ENCODE measurements around the gene COPS4.
"Not testable (repeated sequence)": the region's sequence is repeated elsewhere in the genome, so short reads cannot be mapped to it uniquely, and the experiment has no call there.

Gene COPS4

DNA sequence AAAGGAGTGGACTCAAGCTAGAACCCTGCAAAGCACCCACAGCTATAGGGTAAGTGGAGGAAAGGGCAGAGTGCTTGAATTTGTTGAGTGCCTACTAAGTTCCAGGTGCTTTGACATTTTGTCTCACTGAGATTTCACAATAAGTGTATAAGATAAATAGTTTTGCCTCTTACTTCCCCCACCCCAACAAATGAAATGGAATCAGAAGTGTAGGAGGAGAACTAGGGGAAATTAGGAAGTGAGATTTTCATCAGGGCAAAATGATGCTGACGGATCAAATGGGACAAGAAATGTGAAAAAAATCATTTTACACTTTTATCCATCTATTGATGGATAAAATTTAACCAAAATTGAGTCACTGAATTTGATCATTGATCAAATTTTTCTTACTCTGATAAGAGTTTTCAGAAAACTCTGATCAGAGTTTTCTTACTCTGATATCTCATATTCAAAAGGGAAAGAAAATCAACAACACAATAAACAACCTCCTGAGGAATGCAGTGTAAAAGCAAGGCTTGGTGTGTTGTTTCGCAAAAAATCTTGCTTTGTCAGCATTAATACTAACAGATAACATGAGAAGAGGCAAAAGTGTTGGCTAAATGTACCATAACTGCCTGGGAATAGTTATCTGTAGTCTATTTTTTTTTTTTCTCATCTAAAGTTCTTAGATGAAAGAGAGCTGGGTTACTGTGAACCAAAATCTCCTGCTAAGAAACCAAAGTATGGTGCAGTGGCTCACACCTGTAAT, 54.6 kb downstream of the COPS4 start:
- DNase-seq = no peak

DNA sequence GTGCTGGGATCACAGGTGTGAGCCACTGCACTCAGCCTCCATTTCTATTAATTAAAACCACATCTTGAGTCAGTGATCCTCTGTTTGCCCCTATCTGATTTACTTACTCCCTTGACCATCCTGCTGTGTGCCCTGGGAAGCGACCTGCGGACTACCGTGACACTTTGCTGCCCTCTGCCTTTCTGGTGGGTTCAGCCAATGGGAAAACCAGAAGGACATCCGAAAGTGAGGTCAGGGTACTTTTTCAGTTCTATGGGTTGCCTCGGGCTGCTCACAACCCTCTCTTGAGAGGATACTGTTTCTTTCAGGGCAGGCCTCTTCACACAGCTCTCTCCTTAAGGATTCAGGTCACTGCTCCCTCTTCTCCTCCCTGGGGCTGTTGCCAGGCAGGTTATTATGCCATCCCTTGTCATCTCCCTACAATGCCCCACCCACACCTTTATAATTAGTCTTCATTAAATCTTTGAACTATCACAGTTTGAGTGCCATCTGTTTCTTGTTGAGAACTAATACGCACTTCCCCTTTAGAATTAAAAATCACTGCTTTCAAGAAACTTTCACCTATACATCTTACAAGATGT, 58.2 kb downstream of the COPS4 start:
- DNase-seq = no peak

DNA sequence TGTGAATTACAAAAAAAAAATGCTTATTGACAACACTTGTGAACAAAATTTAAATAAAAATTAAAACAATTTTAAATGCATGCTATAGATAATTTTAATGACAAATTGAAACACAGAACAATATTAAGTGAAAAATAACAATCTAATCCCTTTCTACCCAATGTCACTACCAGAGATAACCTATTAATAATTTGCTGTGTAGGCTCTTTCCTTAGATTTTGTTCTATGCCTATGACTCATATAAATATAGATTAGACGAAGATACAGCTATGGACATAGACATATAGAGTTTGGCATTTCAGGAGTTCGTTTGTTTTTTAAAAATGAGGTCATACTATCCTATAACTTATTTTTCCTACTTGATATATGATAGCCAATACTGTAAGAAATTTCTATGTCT, 61.4 kb downstream of the COPS4 start:
- DNase-seq = no peak

DNA sequence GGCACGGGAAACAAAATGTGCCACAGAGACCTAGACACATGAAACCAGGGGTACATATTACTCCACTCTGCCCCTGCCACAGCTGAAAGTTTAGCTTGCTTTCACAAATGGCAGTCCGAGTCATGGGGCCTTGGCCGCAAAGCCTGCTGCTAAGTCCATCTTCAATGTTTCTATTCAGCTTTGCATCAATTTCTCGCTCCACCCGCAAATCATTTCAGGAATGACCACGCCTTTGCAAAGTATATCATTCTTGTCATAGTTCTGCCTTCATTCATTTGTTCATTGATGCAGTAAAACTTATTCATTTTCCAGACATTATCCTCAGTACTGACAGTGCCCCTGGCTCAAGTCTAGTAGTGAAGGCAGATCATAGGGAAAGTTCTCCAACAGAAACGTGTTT, 70.0 kb downstream of the COPS4 start:
- DNase-seq = no peak

DNA sequence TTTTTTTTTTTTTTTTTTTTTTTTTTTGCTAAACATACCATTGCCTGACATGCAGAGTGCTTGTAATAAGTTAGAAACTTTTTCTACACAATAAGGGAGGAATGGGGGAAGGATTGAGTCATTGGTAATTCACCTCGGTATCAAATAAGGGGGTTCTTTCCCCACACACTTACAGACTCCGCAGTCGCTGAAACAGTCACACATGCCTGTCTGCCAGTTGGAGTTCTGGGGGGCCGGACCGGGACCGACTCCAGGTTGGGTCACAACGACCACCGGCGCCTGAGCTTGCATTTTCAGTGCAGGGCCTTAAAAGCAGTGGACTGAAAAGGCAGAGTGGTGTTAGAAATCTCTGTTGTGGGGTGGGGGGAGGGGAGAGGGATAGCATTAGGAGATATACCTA, 72.6 kb downstream of the COPS4 start:
- DNase-seq = no peak

DNA sequence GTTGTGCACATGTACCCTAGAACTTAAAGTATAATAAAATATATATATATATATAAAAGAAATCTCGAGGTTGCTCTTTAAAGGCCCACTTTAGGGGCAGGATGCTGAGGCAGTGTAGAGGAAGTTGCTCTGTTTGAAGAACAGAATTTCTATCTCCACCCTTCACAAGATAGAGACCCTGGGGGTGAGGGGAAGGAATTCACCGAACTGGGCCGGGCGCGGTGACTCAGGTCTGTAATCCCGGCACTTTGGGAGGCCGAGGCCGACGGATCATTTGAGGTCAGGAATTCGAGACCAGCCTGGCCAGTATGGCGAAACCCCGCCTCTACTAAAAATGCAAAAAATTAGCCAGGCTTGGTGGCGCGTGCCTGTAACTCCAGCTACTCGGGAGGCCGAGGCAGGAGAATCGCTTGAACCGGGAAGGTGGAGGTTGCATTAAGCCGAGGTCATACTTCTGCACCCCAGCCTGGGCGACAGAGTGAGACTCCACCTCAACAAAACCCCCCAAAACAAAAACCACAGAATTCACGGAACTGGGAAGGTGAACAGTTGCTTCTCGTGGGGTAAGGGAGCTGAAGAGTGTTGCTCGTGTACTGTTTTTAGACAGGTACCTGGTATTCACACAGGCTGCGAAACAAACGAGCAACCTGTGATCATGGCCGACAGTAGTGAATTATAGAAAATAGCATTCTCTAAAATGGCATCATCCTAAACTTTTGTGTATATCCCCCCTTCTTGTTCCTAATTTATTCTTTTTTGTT, 73.3 kb downstream of the COPS4 start:
- DNase-seq = no peak

DNA sequence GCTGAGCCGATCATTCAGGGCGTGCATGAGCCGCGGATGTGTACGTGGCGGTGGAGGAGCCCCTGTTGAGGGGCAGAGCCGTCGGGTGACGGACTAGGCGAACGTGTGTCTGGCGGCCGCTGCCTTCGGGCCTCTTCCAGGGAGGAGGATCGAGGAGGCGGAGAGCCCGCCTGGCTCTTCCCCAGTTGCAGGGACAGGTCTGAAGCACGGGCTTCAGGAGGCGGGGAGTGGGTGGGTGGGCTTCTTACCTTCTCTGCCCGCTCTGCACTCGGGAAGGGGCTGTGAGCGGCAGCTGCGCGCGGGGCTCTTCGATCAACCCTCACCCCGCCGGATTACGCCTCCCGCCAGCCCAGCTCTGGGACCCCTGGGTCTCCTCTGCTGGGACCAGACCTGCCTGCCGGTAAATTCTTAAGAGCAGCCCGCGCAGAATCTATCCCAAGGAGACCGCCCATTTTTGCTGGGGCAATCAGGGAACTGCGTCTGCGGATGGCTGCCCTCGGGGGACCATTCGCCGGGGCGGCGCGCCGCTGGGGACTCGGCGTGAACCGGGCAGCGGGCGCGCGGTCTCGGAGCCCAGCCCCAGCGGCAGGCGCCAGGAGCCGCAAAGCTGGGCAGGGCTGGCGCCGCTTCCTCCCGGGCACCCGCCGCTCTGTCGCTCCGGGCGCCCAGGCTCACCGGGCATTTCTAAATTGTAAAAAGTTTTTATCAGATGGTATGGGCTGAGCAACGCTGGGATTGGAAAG, 74.7 kb downstream of the COPS4 start:
- peak; percentile 28 for DNase-seq

DNA sequence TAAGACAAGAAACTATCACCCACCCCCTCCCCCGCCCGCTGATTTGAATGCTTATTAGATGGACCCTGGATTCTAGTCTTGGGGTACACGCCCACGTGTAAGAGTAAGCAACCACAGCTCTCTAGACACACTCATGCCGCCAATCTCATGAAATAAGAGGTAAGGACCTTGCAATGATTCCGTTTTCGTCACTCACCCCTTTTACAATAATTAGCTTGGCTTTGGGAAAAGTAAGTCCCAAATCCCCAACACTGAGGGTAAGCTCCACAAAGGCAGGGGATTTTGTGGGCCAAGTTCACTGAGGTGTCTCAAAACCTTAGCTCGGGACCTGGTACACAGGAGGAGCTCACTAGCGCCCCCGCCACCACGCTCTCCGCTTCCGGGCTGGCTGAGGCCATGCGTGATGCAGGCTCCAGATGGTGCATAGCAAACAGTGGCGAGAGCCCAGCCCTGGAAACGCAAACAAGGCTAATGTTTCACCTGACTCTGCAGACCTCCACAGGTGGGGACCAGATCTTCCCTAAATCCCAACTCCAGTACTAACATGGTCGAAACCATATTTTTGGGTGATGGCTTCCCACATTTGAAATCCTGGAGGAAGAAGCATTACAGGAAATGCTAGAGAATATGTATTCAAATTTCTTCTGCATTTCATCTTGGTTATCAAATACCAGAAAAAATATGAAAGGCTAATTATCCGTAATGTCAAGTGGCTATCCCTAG, 75.4 kb downstream of the COPS4 start:
- peak; percentile 90 for DNase-seq

DNA sequence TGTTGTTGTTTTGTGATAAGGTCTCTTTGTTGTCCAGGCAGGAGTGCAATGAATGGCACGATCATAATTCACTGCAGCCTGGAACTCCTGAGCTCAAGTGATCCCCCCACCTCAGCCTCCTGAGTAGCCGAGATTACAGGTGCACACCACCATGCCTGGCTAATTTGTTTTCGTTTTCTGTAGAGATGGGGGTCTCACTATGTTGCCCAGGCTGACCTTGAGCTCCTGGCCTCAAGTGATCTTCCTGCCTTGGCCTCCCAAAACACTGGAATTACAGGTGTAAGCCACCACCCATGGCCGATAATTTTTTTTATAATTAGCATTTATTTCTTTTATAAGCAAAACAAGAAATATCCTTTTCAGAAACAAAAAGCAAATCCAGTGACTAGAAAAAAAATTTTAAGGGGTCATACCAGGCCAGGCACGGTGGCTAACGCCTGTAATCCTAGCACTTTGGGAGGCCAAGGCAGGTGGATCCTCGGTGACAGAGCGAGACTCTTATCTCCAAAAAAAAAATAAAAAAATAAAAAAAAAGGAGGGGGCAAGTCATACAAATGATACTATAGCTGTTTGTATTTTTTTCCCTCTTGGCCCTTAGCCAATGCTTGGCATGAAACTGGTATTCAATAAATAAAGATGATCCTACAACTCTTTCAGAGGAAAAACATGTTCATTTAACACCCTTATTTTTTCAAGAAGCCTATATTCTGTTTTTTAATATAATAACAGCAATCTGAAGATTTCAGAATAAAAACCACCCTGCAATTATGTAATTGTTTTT, 76.2 kb downstream of the COPS4 start:
- no peak for DNase-seq

DNA sequence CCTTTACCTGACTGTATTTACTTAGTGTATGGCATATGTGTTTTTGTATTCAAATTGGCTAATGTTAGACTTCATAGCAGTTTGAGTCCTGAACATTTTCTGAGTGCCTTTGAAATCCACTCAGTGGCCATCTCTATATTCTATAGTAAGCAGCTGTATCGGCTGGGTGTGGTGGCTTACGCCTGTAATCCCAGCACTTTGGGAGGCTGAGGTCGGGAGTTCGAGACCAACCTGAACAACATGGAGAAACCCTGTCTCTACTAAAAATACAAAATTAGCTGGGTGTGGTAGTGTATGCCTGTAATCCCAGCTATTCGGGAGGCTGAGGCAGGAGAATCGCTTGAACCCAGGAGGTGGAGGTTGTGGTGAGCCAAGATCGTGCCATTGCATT, 76.8 kb downstream of the COPS4 start:
- DNase-seq = not testable (repeated sequence)

DNA sequence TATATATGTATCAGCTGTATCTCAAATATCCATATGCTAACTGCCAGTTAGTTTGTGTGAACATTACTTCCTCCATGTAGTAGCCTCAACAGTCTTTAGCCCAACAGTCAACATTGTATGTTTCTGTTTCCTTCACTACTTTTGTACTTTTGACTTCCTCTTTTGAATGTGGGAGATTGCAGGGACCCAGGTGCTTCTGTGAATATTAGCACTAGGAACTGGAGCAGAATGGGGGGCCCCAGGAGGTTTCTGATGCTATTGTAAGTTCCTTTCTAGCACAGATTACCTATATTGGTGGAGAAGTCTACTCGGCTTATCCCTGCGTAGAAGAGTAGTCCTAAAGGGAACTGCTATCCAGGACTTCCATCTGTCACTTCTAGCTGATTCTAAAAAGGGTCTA, 77.2 kb downstream of the COPS4 start:
- DNase-seq = peak; percentile 8

DNA sequence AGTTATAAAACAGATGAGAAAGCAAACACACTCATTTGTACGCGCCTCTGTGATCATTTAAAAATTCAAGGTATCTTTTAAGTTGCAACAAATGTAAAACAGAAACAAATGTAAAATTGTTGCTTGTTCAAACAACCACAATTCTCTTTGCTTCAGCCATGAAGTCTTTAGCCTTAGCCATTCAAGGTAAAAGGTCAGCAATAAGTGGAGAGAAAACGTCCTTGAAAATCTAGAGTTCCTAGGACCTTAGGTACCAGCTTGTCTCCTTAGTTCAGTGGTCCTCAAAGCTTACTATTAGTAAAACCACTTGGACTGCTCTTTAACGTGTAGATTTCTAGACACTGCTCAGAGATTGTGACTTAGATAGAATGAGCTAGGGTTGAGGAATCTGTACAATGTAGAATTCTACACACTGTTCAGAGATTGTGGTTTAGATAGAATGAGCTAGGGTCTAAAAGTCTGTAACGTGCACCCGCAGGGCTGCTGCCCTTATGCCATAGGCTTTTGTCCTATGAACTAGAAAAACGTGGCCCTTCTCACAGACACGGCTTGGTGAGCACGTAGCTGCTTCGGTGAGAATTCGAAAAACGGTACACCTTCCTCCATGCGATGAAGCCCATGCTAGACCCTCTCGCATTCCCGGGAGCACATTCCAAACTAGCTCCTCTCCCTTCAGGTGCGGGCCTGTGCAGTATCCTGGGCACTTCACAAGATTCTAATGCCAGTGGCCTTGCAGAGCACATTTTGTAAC, 77.9 kb downstream of the COPS4 start:
- peak; percentile 35 for DNase-seq

DNA sequence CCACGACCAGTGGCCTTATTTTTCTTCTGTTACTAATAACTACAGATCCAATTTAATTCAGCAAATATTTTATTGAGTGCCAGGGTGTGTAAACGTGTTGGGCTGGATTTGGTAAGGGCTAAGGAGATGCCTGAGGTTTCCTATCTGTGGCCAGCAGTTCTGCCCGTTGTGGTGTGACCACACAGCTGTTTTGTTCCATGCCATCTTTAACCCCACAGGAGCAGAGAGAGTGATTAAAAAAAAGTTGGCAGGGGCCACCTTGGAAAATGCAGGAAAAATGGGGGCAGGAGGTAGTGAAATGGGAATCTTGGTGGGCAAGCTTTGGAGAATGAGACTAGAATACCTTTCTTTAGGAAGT, 78.4 kb downstream of the COPS4 start:
- peak; percentile 9 for DNase-seq

DNA sequence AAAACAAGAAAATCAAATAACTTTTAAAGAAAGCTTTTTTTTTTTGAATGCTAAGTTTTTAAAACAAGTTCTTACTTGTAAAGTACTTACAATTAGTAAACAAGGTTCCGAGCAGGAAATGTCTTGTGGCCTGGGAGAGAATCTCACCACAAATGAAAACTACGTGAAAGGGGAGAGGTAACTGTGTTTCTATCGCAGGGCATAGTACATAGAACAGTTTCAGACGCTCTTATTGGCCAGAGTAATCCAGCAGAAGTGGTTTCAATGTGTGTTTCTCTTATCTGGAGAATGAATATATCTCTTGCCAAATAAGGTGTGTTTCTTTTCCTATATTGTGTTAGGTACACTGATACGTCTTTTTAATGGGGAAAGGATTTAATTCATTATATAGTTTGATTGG, 79.6 kb downstream of the COPS4 start, which contains the start of gene PLAC8:
PLAC8 (minus strand) TSS at position 154 of the 400 bp plus-strand sequence. CDS start 6,808 bp downstream, outside the sequence.
- DNase-seq = peak; percentile 59

DNA sequence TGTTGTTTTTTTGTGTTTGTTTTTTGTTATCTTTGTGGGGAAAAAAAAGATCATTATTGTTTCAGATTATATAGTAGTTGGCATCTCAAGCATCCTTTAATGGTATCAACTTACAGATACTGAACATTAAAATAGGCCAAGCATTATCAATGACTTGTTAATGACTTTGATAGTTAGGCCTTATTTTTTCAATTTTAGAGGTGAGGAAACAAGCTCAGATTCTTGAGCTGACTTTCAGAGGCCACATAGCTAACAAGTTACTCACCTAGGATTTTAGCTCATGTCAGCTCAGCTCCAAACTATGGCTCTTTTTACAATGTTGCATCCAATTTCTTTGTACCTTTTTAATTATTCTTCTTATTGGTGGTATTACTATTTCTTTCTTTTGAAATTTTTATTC, 80.0 kb downstream of the COPS4 start:
- DNase-seq = no peak

DNA sequence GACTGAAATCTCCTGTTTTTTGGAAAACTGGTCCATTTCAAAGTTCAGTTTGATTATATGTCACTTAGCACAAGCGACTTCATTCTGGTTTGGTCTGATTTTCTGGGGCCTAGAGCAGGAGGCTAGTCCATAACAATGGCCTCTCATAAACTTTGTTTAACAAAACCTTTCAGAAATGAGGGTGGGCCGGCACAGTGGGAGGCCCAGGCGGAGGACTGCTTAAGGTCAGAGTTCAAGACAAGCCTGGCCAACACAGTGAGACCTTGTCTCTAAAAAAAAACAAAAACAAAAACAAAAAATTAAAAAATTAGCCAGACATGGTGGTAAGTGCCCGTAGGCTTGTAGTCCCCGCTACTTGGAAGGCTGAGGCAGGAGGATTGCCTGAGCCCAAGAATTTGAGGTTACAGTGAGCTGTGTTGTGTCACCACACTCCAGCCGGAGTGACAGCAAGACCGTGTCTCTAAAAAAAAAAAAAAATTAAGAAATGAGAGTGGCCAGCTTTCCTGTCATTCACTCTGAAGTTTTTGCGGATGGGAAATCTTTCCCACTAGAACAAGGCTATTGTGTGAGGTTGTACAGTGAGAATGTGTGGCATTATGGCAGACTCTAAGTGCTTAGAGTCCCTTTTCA, 80.8 kb downstream of the COPS4 start:
- no peak for DNase-seq

DNA sequence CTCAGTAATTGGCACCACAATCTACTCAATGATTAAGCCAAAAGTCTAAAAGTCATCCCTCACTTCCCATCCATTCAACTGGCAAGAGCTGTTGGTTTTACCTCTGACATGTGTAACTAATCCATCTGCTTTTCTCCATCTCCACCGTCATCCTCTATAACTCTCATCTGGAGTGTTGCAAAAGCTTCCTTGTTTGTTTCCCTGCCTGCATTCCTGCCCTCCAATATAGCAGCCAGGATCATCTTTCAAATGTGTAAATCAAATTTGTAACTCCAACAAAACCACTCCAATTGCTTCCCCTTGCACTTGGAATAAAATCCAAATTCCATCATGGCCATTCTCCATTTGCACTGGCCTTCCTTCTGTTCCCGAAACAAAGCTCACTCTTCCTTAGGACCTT, 83.9 kb downstream of the COPS4 start:
- DNase-seq = no peak

DNA sequence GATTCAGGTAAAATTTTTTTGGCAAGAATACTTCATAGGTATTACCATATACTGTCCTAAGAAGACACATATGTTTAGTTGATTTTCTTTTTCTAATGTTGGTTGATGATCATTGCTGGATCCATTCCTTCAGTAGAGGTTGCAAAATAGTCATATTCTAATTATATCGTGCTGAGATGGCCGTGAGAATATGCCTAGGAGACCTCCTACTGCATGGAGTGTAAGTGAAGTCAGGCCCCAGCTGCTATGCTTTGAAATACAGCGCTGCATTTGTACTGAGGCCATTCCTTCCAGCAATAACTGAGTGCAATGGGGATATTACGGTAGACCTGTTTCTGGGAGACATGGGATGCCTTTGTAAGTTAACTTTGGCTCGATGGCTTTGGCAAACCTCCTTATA, 86.3 kb downstream of the COPS4 start:
- no peak for DNase-seq

DNA sequence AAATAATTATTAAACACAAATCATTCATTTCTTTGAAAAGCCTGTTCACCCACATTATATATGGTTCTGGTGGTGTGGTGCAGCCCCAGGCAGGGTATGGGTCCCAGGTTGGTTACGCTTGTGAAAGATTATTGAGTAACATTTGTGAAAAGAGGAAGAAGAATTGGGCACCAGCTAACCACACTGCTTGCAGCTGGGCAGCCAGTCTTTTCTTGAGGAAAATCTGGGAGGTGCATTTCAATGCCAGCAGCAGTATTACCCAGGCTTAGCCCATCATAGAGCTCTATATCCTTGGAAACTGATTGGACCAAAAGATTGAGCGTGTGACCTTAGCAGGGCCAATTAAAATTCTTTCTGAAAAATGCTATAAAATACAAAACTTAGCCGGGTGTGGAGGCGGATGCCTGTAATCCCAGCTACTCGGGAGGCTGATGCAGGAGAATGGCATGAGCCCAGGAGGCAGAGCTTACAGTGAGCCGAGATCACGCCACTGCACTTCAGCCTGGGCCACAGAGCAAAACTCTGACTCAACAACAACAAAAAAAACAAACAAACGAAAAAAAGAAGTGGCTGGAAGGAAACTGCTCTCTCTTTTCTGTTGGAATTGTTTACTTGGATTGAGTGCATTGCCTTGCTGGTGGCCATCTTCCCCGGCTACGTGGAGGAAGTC, 89.3 kb downstream of the COPS4 start:
- DNase-seq = no peak
